ENCODE measurements around the gene PPHLN1.

The PPHLN1 gene, protein sequence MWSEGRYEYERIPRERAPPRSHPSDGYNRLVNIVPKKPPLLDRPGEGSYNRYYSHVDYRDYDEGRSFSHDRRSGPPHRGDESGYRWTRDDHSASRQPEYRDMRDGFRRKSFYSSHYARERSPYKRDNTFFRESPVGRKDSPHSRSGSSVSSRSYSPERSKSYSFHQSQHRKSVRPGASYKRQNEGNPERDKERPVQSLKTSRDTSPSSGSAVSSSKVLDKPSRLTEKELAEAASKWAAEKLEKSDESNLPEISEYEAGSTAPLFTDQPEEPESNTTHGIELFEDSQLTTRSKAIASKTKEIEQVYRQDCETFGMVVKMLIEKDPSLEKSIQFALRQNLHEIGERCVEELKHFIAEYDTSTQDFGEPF

GRCh38 chr12:42325653-42326474, at the start of gene PPHLN1, which contains the start of gene ZCRB1:
Gene PPHLN1 (plus strand): TSS chr12:42326167. CDS start chr12:42335903, 9,736 bp downstream.
Gene ZCRB1 (minus strand): TSS chr12:42326094. CDS start chr12:42324102, 1,992 bp downstream.
- peak within 1 kb of the TSS; percentile 86 for H3K27ac ChIP-seq
- TF ChIP-seq, protein P1, sequence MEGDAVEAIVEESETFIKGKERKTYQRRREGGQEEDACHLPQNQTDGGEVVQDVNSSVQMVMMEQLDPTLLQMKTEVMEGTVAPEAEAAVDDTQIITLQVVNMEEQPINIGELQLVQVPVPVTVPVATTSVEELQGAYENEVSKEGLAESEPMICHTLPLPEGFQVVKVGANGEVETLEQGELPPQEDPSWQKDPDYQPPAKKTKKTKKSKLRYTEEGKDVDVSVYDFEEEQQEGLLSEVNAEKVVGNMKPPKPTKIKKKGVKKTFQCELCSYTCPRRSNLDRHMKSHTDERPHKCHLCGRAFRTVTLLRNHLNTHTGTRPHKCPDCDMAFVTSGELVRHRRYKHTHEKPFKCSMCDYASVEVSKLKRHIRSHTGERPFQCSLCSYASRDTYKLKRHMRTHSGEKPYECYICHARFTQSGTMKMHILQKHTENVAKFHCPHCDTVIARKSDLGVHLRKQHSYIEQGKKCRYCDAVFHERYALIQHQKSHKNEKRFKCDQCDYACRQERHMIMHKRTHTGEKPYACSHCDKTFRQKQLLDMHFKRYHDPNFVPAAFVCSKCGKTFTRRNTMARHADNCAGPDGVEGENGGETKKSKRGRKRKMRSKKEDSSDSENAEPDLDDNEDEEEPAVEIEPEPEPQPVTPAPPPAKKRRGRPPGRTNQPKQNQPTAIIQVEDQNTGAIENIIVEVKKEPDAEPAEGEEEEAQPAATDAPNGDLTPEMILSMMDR (IDR thresholded peaks at IDR 0.05) = no peak
- no peak for TF ChIP-seq ZFX (IDR thresholded peaks at IDR 0.05; ENCODE audit: borderline replicate concordance)

GRCh38 chr12:42277396-42278127, 48.4 kb upstream of the PPHLN1 start:
- H3K27ac ChIP-seq = no peak overlapping the region
- no peak for TF ChIP-seq ZFX (IDR thresholded peaks at IDR 0.05; ENCODE audit: borderline replicate concordance)
- TF ChIP-seq, protein P1 (IDR thresholded peaks at IDR 0.05) = no peak

DNA sequence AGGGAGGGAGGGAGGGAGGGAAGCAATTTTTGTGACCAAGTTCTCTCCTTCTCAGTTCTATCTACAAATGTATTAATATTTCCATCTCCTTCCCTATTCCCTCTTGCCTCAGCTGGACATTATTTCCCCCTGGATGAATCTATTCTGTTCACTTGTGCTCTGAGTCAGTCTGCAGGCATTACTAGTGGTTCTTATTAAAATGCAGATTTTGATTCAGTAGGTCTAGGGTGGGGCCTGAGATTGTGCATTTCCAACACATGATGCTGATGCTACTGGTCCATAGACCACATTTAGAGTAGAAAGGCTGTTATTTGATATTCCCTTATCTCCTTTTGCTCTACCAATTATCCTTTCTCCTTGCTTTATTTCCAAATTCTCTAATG, 47.8 kb upstream of the PPHLN1 start:
- H3K27ac ChIP-seq = no peak overlapping the region
- TF ChIP-seq, protein P1 (IDR thresholded peaks at IDR 0.05) = no peak
- no peak for TF ChIP-seq ZFX (IDR thresholded peaks at IDR 0.05; ENCODE audit: borderline replicate concordance)

DNA sequence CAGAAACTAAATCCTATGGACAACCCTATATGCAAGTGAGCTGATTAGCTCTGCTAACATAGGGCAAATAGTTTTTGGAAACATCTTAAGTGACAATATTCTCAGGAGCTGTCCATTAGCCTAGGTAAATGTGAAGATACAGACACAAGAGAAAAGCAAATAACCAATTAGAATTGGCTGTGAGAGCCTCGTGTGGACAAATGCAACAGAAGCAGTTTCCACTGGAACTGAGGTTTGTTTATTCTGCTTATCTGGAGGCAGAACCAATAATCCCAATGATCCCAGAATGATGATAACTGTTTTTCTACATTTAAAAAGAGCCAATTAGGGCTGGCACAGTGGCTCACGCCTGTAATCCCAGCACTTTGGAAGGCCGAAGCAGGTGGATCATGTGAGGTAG, 44.7 kb upstream of the PPHLN1 start:
- H3K27ac ChIP-seq = no peak overlapping the region
- no peak for TF ChIP-seq ZFX (IDR thresholded peaks at IDR 0.05; ENCODE audit: borderline replicate concordance)
- TF ChIP-seq, protein P1 (IDR thresholded peaks at IDR 0.05) = no peak

DNA sequence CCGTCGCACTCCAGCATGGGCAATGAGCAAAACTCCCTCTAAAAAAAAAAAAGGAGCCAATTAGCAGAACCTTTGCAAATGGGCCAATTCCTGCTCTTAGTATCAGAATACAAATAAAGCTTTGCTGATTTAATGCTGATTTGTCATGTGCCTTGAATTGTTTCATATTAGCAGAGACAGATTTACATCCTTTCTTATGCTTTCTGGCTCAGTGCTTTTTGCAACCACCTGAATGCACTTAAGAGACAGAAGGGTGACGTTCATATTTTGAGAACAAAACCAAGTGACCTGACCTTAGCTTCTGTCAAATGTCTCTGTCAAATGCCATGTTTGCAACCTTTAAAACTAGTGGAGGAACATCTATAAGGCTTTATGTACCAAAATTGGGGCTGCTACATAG, 44.1 kb upstream of the PPHLN1 start:
- no peak overlapping the region for H3K27ac ChIP-seq
- no peak for TF ChIP-seq ZFX (IDR thresholded peaks at IDR 0.05; ENCODE audit: borderline replicate concordance)
- TF ChIP-seq, protein P1 (IDR thresholded peaks at IDR 0.05) = no peak

DNA sequence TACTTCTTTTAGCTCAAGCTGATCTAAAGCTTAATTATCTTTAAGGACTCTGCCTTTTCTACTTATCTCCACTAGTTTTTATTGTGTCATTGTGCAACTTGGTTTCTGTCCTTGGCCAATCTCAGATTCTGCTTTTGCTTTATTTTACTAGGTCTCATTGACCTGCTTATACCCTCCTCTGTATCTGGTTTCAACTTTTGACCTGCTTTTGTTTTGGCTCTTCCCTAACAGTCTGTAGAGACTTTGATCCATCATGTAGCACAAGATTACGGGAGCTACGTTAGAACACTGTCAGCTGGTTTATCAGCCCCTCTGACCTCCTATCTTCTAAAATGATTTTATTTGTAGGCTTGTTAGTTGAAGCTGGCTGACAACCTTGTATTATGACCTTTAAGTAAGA, 43.7 kb upstream of the PPHLN1 start:
- no peak overlapping the region for H3K27ac ChIP-seq
- no peak for TF ChIP-seq ZFX (IDR thresholded peaks at IDR 0.05; ENCODE audit: borderline replicate concordance)
- TF ChIP-seq, protein P1 (IDR thresholded peaks at IDR 0.05) = no peak

All from 22Rv1 (cell line).